Measurements from ENCODE around the gene TP53I11. TPM values are rescaled to one million over a fixed set of nuclear protein-coding genes. Genes with fewer than 3 reads are reported as not detected.

Gene TP53I11
- total and polyA plus RNA-seq, 2 experiments from 2014 or later = 23.5 to 43.9 TPM

GRCh38 chr11:44938066-44938691 lies 12.5 kb downstream of the TP53I11 start:
- Mint-ChIP-seq H3K36me3 (ENCODE audit: low read depth) (peaks cover 12% of the 10 kb centered on the region), H3K4me1 (peaks cover 33% of the 10 kb centered on the region), H3K9me3 (peaks cover 2% of the 10 kb centered on the region; the same call in 1 of the 3 replicates), H3K27ac (no peak overlapping the region), H3K27me3 (ENCODE audit: insufficient read depth, low read depth, poor library complexity) (peaks cover 15% of the 10 kb centered on the region), H3K4me3 (no peak overlapping the region)
- DNase-seq (ENCODE audit: low spot score) (no peak), ATAC-seq (no peak; the same call in 2 of the 3 replicates)
- TF ChIP-seq STAT1 (IDR thresholded peaks at IDR 0.05; ENCODE audit: unreplicated experiment) (no peak), ZNF462 (CRISPR knock-in tag; IDR thresholded peaks at IDR 0.05) (no peak), ZNF331 (CRISPR knock-in tag; IDR thresholded peaks at IDR 0.05; ENCODE audit: low read depth) (no peak)
- Histone ChIP-seq H3F3A (replicated peaks; ENCODE audit: low read depth) (no peaks in the 10 kb centered on the region), H4K20me1 (replicated peaks; ENCODE audit: insufficient read depth) (no peaks in the 10 kb centered on the region), H2AFZ (no peak overlapping the region), H3K79me2 (replicated peaks; ENCODE audit: insufficient read depth) (no peaks in the 10 kb centered on the region), H3K4me1 (ENCODE audit: insufficient read depth) (peaks cover 5% of the 10 kb centered on the region; the same call in 1 of the 2 replicates), H3K4me2 (no peak overlapping the region), H3K4me3 (no peak overlapping the region), H3K36me3 (ENCODE audit: insufficient read depth) (no peaks in the 10 kb centered on the region), H3K27ac (ENCODE audit: low read depth) (no peak overlapping the region), H3K27me3 (ENCODE audit: insufficient read depth) (no peaks in the 10 kb centered on the region), H3K9me2 (ENCODE audit: insufficient read depth) (no peaks in the 10 kb centered on the region)

GRCh38 chr11:44936951-44937543 lies 13.6 kb downstream of the TP53I11 start:
- no peaks in the 10 kb centered on the region for H3K36me3 ChIP-seq (ENCODE audit: insufficient read depth)
- H4K20me1 ChIP-seq (replicated peaks; ENCODE audit: insufficient read depth) = no peaks in the 10 kb centered on the region
- 0 out of 3 replicates have a peak, but pooled peaks cover under 1% of the 10 kb centered on the region for H3K9me3 Mint-ChIP-seq
- TF ChIP-seq, protein P1, sequence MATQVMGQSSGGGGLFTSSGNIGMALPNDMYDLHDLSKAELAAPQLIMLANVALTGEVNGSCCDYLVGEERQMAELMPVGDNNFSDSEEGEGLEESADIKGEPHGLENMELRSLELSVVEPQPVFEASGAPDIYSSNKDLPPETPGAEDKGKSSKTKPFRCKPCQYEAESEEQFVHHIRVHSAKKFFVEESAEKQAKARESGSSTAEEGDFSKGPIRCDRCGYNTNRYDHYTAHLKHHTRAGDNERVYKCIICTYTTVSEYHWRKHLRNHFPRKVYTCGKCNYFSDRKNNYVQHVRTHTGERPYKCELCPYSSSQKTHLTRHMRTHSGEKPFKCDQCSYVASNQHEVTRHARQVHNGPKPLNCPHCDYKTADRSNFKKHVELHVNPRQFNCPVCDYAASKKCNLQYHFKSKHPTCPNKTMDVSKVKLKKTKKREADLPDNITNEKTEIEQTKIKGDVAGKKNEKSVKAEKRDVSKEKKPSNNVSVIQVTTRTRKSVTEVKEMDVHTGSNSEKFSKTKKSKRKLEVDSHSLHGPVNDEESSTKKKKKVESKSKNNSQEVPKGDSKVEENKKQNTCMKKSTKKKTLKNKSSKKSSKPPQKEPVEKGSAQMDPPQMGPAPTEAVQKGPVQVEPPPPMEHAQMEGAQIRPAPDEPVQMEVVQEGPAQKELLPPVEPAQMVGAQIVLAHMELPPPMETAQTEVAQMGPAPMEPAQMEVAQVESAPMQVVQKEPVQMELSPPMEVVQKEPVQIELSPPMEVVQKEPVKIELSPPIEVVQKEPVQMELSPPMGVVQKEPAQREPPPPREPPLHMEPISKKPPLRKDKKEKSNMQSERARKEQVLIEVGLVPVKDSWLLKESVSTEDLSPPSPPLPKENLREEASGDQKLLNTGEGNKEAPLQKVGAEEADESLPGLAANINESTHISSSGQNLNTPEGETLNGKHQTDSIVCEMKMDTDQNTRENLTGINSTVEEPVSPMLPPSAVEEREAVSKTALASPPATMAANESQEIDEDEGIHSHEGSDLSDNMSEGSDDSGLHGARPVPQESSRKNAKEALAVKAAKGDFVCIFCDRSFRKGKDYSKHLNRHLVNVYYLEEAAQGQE (IDR thresholded peaks at IDR 0.05; ENCODE audit: unreplicated experiment) = no peak
- no peak for TF ChIP-seq POLR2AphosphoS5 (IDR thresholded peaks at IDR 0.05; ENCODE audit: low read depth)
- no peak for TF ChIP-seq NANOG (IDR thresholded peaks at IDR 0.05; ENCODE audit: borderline replicate concordance)
- TF ChIP-seq JUNB (IDR thresholded peaks at IDR 0.05; ENCODE audit: unreplicated experiment) = no peak

More at GRCh38 chr11:44936951-44937543, 13.6 kb downstream of the TP53I11 start:
- Histone ChIP-seq H3K4me2 (peak overlapping the region; percentile 75; the same call in 1 of the 2 replicates), H3F3A (replicated peaks; ENCODE audit: low read depth) (no peaks in the 10 kb centered on the region), H3K27ac (ENCODE audit: low read depth) (no peak overlapping the region), H3K9me2 (ENCODE audit: insufficient read depth) (no peaks in the 10 kb centered on the region), H2AFZ (no peak overlapping the region), H3K4me1 (ENCODE audit: insufficient read depth) (peaks cover 4% of the 10 kb centered on the region; the same call in 1 of the 2 replicates), H3K27me3 (ENCODE audit: insufficient read depth) (no peaks in the 10 kb centered on the region), H3K4me3 (no peak overlapping the region), H3K79me2 (replicated peaks; ENCODE audit: insufficient read depth) (no peaks in the 10 kb centered on the region)
- Mint-ChIP-seq H3K4me3 (no peak overlapping the region), H3K4me1 (peaks cover 24% of the 10 kb centered on the region), H3K27me3 (ENCODE audit: insufficient read depth, low read depth, poor library complexity) (peaks cover 13% of the 10 kb centered on the region), H3K36me3 (ENCODE audit: low read depth) (peaks cover 12% of the 10 kb centered on the region), H3K27ac (no peak overlapping the region)
- DNase-seq (ENCODE audit: low spot score) = no peak
- ATAC-seq = peak; percentile 21

Measured in GM23338 (cell line).